HepG2 (cell line): Measurements from ENCODE around the gene AP2B1. TPM values are rescaled to one million over a fixed set of nuclear protein-coding genes. Genes with fewer than 3 reads are reported as not detected.

ENCODE experiments used
- ATAC-seq: fragments of 200-7000 bp; cut with Tn5 transposase; 3 replicates; pipeline ENCODE4 v1.9.1; 2020; ENCODE audit warnings: mild to moderate bottlenecking, moderate library complexity
- BruUV-seq: library from RNA; stranded (reverse); fragments of 400-500 nt; replicated peaks from 2 replicates; lab custom pipeline; 2021; lab: Mats Ljungman, UMichigan
- CTCF ChIA-PET: fragments of 300-600 bp; formaldehyde crosslinking; extraction: SDS; loops from one replicate; lab custom pipeline; 2021; ENCODE audit warnings: low total read pairs, inconsistent platforms, low intra/inter-chr PET ratio; lab: Yijun Ruan, JAX
- POLR2A ChIA-PET: fragments of 350-600 bp; sonication (Branson Sonifier 250); formaldehyde crosslinking; loops from one replicate; lab custom pipeline; 2020; ENCODE audit warnings: antibody characterized with exemption, inconsistent platforms; lab: Yijun Ruan, JAX
- DNase-seq: peaks from one replicate; pipeline ENCODE4 v3.0.0-alpha.2; 2015; ENCODE audit warnings: low spot score
- FAIRE-seq: peaks from 3 replicates; lab custom pipeline; 2011; peaks lifted over from hg19 to GRCh38; lab: Jason Lieb, UNC
- H2AFZ ChIP-seq: one replicate; pipeline ENCODE4 v1.6.1; 2011; ENCODE audit warnings: low read length, inconsistent platforms
- H3K27ac ChIP-seq: fragments of 300-600 bp; 3 replicates; pipeline ENCODE4 v1.8.0; 2011; ENCODE audit warnings: mixed run types, mild to moderate bottlenecking, mixed read lengths, low read length, inconsistent platforms; ENCODE audit not compliant: insufficient read depth; ENCODE audit errors: extremely low read length
- H3K27me3 ChIP-seq, 2 experiments: fragments of 200-600 bp in 1 of 2; 2 replicates in 1 of 2; 3 replicates in 1 of 2; pipeline versions ENCODE4 v1.6.0 to v1.8.0; 2011; ENCODE audit warnings: low read length in 2 of 2, mild to moderate bottlenecking in 2 of 2, moderate library complexity in 2 of 2, inconsistent platforms in 1 of 2; ENCODE audit not compliant: insufficient read depth in 2 of 2, control insufficient read depth in 1 of 2
- H3K36me3 ChIP-seq, 2 experiments: fragments of 200-600 bp in 1 of 2; replicated peaks in 1 of 2; 2 replicates in 1 of 2; 3 replicates in 1 of 2; pipeline versions ENCODE4 v1.5.1 to v1.8.0; 2011; ENCODE audit warnings: low read length in 2 of 2, inconsistent platforms in 1 of 2; ENCODE audit not compliant: insufficient read depth in 2 of 2, control insufficient read depth in 1 of 2
- H3K4me1 ChIP-seq: 2 replicates; pipeline ENCODE4 v1.5.1; 2012; ENCODE audit warnings: low read length, inconsistent platforms; ENCODE audit not compliant: insufficient read depth
- H3K4me2 ChIP-seq: 2 replicates; pipeline ENCODE4 v1.6.0; 2011; ENCODE audit warnings: low read depth, low read length, inconsistent platforms
- H3K4me3 ChIP-seq, 3 experiments: fragments of 200-600 bp in 1 of 3; sonication (generic), shearing (Covaris generic) in 1 of 3; replicated peaks in 1 of 3; 2 replicates each; pipeline ENCODE4 v1.5.1; 2011 to 2016; ENCODE audit warnings: low read length in 3 of 3, inconsistent platforms in 2 of 3, low read depth in 2 of 3, mild to moderate bottlenecking in 2 of 3, control low read depth in 1 of 3, mixed read lengths in 1 of 3; ENCODE audit not compliant: insufficient read depth in 1 of 3
- H3K79me2 ChIP-seq: one replicate; pipeline ENCODE4 v1.6.1; 2011; ENCODE audit warnings: low read length, inconsistent platforms; ENCODE audit not compliant: insufficient read depth
- H3K9ac ChIP-seq: 2 replicates; pipeline ENCODE4 v1.6.0; 2011; ENCODE audit warnings: mild to moderate bottlenecking, low read depth, low read length, inconsistent platforms; ENCODE audit not compliant: insufficient read depth
- H3K9me3 ChIP-seq: 2 replicates; pipeline ENCODE4 v1.5.1; 2012; ENCODE audit warnings: mild to moderate bottlenecking, low read length
- H4K20me1 ChIP-seq: 2 replicates; pipeline ENCODE4 v1.6.0; 2011; ENCODE audit warnings: inconsistent platforms, mild to moderate bottlenecking, low read length, moderate library complexity; ENCODE audit not compliant: insufficient read depth
- HNRNPH1 ChIP-seq: fragments of 200-400 bp; formaldehyde crosslinking; optimal IDR thresholded peaks from 2 replicates; pipeline ENCODE3; 2017; ENCODE audit warnings: mild to moderate bottlenecking, low read depth, low read length
- HOXA7 ChIP-seq: sonication (generic); formaldehyde crosslinking; IDR thresholded peaks from 2 replicates; pipeline ENCODE4 v1.8.1; 2022; ENCODE audit warnings: mild to moderate bottlenecking, missing genetic modification reagents, moderate library complexity
- PHF20 ChIP-seq: sonication (generic); formaldehyde crosslinking; IDR thresholded peaks from 2 replicates; pipeline ENCODE4 v1.5.0; 2020; ENCODE audit warnings: mild to moderate bottlenecking, missing genetic modification reagents
- SETDB1 ChIP-seq: sonication (generic); formaldehyde crosslinking; IDR thresholded peaks from 2 replicates; pipeline ENCODE4 v1.5.1; 2020; ENCODE audit warnings: missing genetic modification reagents, mild to moderate bottlenecking, borderline replicate concordance
- SMARCE1 ChIP-seq: fragments of 450-650 bp; IDR thresholded peaks from 2 replicates; pipeline ENCODE4 v1.6.1; 2017; ENCODE audit warnings: borderline replicate concordance
- ZNF136 ChIP-seq: sonication (generic); formaldehyde crosslinking; IDR thresholded peaks from 2 replicates; pipeline ENCODE4 v1.8.1; 2022; ENCODE audit warnings: low read depth, mild to moderate bottlenecking, moderate library complexity, missing genetic modification reagents
- ZNF446 ChIP-seq: sonication (generic); formaldehyde crosslinking; IDR thresholded peaks from 2 replicates; pipeline ENCODE4 v1.5.0; 2020; ENCODE audit warnings: mild to moderate bottlenecking, missing genetic modification reagents
- ZSCAN9 ChIP-seq: IDR thresholded peaks from 2 replicates; pipeline ENCODE4 v1.6.1; 2016; ENCODE audit warnings: borderline replicate concordance
- WGBS: methylation state at CpG from one replicate; pipeline ENCODE4 v1.1.6; 2017; ENCODE audit warnings: low lambda C conversion rate; 5-methylcytosine and 5-hydroxymethylcytosine counted together
- in situ Hi-C: cut with HindIII; loops from 2 replicates; pipeline ENCODE4 v1.10.0; 2017; ENCODE audit warnings: low pct_unique_long_range_greater_than_20kb; ENCODE audit not compliant: extremely low pct_ligation_motif_present
- intact Hi-C: fragments of 100-400 bp; cut with micrococcal nuclease; formaldehyde crosslinking; loops from one replicate; pipeline ENCODE4 v1.10.0; 2022; ENCODE audit not compliant: unreplicated experiment
- polyA plus RNA-seq, 8 experiments: library from polyadenylated mRNA; depleted of rRNA in 3 of 8; stranded (reverse) in 7 of 8; unstranded in 1 of 8; fragments of >200 nt; fragmentation: Illumina TruSeq in 4 of 8; extraction: Trizol in 4 of 8; gene quantifications; 2 replicates each; pipeline versions ENCODE4 v1.2.1 to v1.2.3, GENCODE V29; 2011 to 2016; ENCODE audit warnings: low read depth in 4 of 8, missing spikeins in 1 of 8, mixed read lengths in 1 of 8; ENCODE audit not compliant: insufficient read depth in 1 of 8
- total RNA-seq, 5 experiments: library from RNA; depleted of rRNA; stranded (reverse); fragments of >200 nt; fragmentation: Illumina TruSeq; extraction: Trizol; gene quantifications; 2 replicates each; pipeline ENCODE4 v1.2.3, GENCODE V29; 2016; ENCODE audit warnings: low read depth in 1 of 5
- TF ChIP-seq, protein P1 (sequence below): sonication (generic); formaldehyde crosslinking; IDR thresholded peaks from 2 replicates; pipeline ENCODE4 v1.4.0; 2020; ENCODE audit warnings: mild to moderate bottlenecking, low read depth, missing genetic modification reagents
- TF ChIP-seq, protein P2 (sequence below), 2 experiments: fragments of 450-650 bp in 1 of 2; sonication (generic) in 1 of 2; formaldehyde crosslinking in 1 of 2; IDR thresholded peaks; 2 replicates each; pipeline versions ENCODE4 v1.6.1 to v1.8.0; 2016 to 2022; ENCODE audit warnings: antibody characterized with exemption in 1 of 2, mild to moderate bottlenecking in 1 of 2, missing genetic modification reagents in 1 of 2
- TF ChIP-seq, protein P3 (sequence below): sonication (generic); formaldehyde crosslinking; IDR thresholded peaks from 2 replicates; pipeline ENCODE4 v1.8.0; 2022; ENCODE audit warnings: missing genetic modification reagents, low read depth, mild to moderate bottlenecking, borderline replicate concordance

AP2B1 gene
- total and polyA plus RNA-seq, 2 of the 13 experiments (the other 11 are each of a cell fraction or from before 2014, with no cell fraction given) = 23.8 to 71.3 TPM

DNA sequence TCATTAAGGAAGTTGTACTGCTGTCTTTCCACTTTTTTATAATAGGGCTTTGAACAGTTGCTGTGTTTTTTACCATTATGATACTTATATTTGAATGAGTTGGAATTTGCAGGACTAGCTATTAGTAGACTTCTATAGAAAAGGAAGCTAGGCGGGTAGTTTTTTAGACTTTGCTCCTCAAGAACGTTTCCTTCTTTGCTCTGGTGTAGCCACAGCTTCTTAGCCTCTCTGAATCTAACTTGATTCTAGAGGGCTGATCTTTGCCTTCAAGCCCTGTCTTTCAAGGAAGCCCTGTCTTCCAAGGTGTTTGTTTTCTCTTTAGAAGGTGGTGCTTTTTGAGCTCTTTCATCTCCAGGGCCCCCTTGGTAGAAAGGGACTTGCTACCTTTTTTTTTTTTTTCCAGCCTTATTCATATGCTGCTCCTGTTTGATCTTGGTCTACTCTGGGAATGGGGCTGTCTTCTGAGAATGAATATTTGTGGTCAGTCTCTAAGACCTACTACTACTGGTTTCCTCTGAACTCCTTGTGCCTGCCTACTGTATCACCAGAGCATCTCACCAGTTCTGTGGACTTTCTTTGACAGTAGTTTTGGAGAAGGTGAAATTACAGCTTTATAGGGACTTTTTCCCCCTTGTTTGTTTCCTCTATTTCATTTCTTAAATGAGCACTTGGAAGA lies 92.0 kb downstream of the AP2B1 start:
- CTCF ChIA-PET = no interaction called here
- WGBS = 97% methylated on average over 2 of the region's 2 CpGs
- TF ChIP-seq SMARCE1 = no peak
- no peak for TF ChIP-seq SETDB1 (CRISPR knock-in tag)
- TF ChIP-seq, protein P1, sequence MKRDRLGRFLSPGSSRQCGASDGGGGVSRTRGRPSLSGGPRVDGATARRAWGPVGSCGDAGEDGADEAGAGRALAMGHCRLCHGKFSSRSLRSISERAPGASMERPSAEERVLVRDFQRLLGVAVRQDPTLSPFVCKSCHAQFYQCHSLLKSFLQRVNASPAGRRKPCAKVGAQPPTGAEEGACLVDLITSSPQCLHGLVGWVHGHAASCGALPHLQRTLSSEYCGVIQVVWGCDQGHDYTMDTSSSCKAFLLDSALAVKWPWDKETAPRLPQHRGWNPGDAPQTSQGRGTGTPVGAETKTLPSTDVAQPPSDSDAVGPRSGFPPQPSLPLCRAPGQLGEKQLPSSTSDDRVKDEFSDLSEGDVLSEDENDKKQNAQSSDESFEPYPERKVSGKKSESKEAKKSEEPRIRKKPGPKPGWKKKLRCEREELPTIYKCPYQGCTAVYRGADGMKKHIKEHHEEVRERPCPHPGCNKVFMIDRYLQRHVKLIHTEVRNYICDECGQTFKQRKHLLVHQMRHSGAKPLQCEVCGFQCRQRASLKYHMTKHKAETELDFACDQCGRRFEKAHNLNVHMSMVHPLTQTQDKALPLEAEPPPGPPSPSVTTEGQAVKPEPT (CRISPR knock-in tag) = no peak
- TF ChIP-seq HNRNPH1 = no peak
- TF ChIP-seq, protein P2, sequence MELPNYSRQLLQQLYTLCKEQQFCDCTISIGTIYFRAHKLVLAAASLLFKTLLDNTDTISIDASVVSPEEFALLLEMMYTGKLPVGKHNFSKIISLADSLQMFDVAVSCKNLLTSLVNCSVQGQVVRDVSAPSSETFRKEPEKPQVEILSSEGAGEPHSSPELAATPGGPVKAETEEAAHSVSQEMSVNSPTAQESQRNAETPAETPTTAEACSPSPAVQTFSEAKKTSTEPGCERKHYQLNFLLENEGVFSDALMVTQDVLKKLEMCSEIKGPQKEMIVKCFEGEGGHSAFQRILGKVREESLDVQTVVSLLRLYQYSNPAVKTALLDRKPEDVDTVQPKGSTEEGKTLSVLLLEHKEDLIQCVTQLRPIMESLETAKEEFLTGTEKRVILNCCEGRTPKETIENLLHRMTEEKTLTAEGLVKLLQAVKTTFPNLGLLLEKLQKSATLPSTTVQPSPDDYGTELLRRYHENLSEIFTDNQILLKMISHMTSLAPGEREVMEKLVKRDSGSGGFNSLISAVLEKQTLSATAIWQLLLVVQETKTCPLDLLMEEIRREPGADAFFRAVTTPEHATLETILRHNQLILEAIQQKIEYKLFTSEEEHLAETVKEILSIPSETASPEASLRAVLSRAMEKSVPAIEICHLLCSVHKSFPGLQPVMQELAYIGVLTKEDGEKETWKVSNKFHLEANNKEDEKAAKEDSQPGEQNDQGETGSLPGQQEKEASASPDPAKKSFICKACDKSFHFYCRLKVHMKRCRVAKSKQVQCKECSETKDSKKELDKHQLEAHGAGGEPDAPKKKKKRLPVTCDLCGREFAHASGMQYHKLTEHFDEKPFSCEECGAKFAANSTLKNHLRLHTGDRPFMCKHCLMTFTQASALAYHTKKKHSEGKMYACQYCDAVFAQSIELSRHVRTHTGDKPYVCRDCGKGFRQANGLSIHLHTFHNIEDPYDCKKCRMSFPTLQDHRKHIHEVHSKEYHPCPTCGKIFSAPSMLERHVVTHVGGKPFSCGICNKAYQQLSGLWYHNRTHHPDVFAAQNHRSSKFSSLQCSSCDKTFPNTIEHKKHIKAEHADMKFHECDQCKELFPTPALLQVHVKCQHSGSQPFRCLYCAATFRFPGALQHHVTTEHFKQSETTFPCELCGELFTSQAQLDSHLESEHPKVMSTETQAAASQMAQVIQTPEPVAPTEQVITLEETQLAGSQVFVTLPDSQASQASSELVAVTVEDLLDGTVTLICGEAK (IDR thresholded peaks at IDR 0.05) = no peak
- TF ChIP-seq, protein P2 (CRISPR knock-in tag; IDR thresholded peaks at IDR 0.05) = no peak
- no peak for TF ChIP-seq ZSCAN9 (CRISPR knock-in tag)
- TF ChIP-seq, protein P3, sequence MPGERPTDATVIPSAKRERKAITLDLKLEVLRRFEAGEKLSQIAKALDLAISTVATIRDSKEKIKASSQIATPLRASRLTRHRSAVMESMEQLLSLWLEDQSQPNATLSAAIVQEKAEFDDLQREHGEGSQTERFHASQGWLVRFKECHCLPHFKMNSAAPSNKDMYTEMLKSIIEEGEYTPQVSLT (CRISPR knock-in tag) = no peak
- no peak for TF ChIP-seq ZNF446
- no peak for TF ChIP-seq HOXA7 (CRISPR knock-in tag)
- TF ChIP-seq PHF20 (CRISPR knock-in tag) = no peak
- TF ChIP-seq ZNF136 (CRISPR knock-in tag) = no peak

More for the DNA sequence above, 92.0 kb downstream of the AP2B1 start:
- H3K27me3 ChIP-seq = no peaks in the 10 kb centered on the region
- in situ Hi-C loops (no loop called here), intact Hi-C loops (no loop called here)
- H3K9me3 ChIP-seq = no peaks in the 10 kb centered on the region
- H3K4me1 ChIP-seq = no peaks in the 10 kb centered on the region
- H3K79me2 ChIP-seq = no peaks in the 10 kb centered on the region
- H3K27ac ChIP-seq = no peak overlapping the region
- DNase-seq = no peak
- no peak for FAIRE-seq
- H4K20me1 ChIP-seq = no peaks in the 10 kb centered on the region
- POLR2A ChIA-PET = no interaction called here
- H3K4me3 ChIP-seq = no peak overlapping the region
- H2AFZ ChIP-seq = no peak overlapping the region
- H3K36me3 ChIP-seq = peaks cover 3 to 34% of the 10 kb centered on the region in 2 experiments; a peak in 4 of 5 replicates
- ATAC-seq = no peak
- BruUV-seq = no TSS peak
- no peak overlapping the region for H3K9ac ChIP-seq
- H3K4me2 ChIP-seq = no peak overlapping the region
